ENCODE measurements around the gene SLC16A8. TPM values are rescaled to one million over a fixed set of nuclear protein-coding genes. Genes with fewer than 3 reads are reported as not detected.
"Not testable (repeated sequence)": the region's sequence is repeated elsewhere in the genome, so short reads cannot be mapped to it uniquely, and the experiment has no call there.

Gene SLC16A8
- total and polyA plus RNA-seq, 4 donors: 0.32 to 0.64 (median 0.39) TPM; not detected in 1

DNA sequence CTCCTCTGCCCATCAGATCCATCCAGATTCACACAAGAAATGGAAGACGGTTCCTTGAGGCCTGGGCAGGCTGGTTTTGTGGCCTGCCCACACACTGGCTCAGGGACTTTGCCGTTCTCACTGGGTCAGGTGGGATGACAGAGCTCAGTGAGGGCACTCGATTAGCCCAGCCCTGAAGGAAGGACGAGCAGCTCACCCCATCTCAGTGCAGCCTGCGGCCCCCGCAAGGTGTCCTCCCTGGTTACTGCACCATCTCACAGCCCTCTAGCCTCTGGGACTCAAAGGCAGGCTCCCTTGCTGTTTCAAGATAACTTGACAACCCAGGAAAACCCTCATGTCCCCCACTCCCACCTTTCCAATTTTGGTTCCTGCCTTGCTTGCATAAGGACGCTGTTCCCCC, 4.2 kb downstream of the SLC16A8 start:
- WGBS, 2 donors: 88 to 93% methylated on average over 7 of the region's 7 CpGs
- Histone ChIP-seq H3K9ac (ENCODE audit: insufficient read depth in 1 of 2, low read length in 2 of 2) (no peak overlapping the region), H3K27me3 (ENCODE audit: control insufficient read depth in 3 of 3, insufficient read depth in 3 of 3, low read length in 2 of 3) (peaks cover 0 to 18% (median 16%) of the 10 kb centered on the region in 3 donors), H3K36me3 (ENCODE audit: control insufficient read depth in 4 of 4, insufficient read depth in 4 of 4, low read length in 4 of 4) (peaks cover 0 to 7% (median 0%) of the 10 kb centered on the region in 4 donors), H3K9me3 (ENCODE audit: control insufficient read depth in 4 of 4, insufficient read depth in 3 of 4, low read length in 3 of 4) (peaks cover 0 to 4% (median 0%) of the 10 kb centered on the region in 4 donors), H3K27ac (ENCODE audit: low read depth in 1 of 2, low read length in 1 of 2) (no peak overlapping the region), H3K4me3 (no peak overlapping the region), H3K4me1 (ENCODE audit: control insufficient read depth in 5 of 5, insufficient read depth in 5 of 5, low read length in 5 of 5) (peaks cover 0 to 13% (median 0%) of the 10 kb centered on the region in 5 donors)
- TF ChIP-seq CTCF (IDR thresholded peaks at IDR 0.05; ENCODE audit: control extremely low read depth, extremely low read depth): no peak
- no peak for ATAC-seq (ENCODE audit: insufficient read depth, low FRiP score)
- DNase-seq: no peak

DNA sequence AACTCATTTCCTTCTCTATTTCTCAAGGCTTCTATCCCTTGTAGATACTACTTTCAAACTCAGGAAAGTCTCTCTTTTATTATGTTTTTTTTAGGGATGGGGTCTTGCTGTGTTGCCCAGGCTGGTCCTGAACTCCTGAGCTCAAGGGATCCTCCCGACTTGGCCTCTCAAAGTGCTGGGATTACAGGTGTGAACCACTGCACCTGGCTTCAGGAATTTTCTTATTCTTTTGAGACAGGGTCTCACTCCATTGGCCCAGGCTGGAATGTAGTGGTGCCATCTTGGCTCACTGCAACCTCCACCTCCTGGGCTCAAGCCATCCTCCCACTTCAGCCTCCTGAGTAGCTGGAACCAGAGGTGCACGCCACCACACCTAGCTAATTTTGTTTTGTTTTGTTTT, 4.8 kb downstream of the SLC16A8 start:
- H3K27me3 ChIP-seq (ENCODE audit: control insufficient read depth in 3 of 3, insufficient read depth in 3 of 3, low read length in 2 of 3): peaks cover 0 to 18% (median 16%) of the 10 kb centered on the region in 3 donors
- WGBS, 2 donors: 97 to 98% methylated on average over 2 of the region's 2 CpGs
- H3K9me3 ChIP-seq (ENCODE audit: control insufficient read depth in 4 of 4, insufficient read depth in 3 of 4, low read length in 3 of 4); H3K27ac ChIP-seq (ENCODE audit: low read depth in 1 of 2, low read length in 1 of 2); DNase-seq; H3K4me3 ChIP-seq; H3K9ac ChIP-seq (ENCODE audit: insufficient read depth in 1 of 2, low read length in 2 of 2); ATAC-seq (ENCODE audit: insufficient read depth, low FRiP score): not testable (repeated sequence)
- H3K4me1 ChIP-seq (ENCODE audit: control insufficient read depth in 5 of 5, insufficient read depth in 5 of 5, low read length in 5 of 5): peaks cover 0 to 13% (median 0%) of the 10 kb centered on the region in 5 donors
- peaks cover 0 to 13% (median 0%) of the 10 kb centered on the region in 4 donors for H3K36me3 ChIP-seq (ENCODE audit: control insufficient read depth in 4 of 4, insufficient read depth in 4 of 4, low read length in 4 of 4)

DNA sequence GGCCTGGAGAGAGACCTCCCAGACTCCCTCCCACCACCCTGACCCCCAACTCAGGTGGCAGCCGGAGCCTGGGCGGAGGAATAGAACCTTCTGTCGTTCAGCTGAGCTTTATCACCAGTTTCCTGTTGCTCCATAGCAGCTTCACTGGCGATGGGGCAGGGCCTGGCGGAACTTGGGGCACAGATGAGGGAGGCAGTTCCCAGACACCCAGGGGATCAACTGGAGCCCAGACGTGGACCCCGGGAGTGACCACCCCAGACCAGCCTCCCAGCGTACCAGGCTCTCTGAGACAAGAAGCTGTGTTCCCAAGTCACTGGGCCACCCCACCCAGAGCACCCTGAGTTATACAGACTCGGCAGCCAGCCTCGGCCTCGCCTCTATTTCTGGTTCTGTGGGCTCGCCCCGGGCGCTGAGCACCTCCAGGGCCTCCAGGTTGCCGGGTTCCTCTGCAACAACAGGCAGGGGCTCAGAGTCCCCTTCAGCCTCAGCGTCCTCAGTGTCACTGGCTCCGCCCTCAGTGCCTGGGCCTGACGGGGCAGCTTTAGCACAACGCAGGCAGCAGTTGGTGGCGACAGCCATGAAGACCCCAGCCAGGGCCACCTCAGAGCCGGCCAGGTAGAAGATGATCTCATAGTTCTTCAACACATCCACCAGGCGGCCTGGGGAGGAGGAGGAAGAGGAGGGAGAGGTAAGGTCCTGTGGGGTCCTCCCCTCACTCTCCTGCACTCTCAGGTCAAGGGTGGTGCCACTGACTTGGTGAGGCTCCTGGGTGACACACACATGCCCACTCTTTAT, 5.7 kb downstream of the SLC16A8 start:
- Histone ChIP-seq H3K27ac (ENCODE audit: low read depth in 1 of 2, low read length in 1 of 2) (no peak overlapping the region), H3K36me3 (ENCODE audit: control insufficient read depth in 4 of 4, insufficient read depth in 4 of 4, low read length in 4 of 4) (peaks cover 0 to 17% (median 2%) of the 10 kb centered on the region in 4 donors), H3K4me3 (no peak overlapping the region), H3K9ac (ENCODE audit: insufficient read depth in 1 of 2, low read length in 2 of 2) (no peak overlapping the region), H3K9me3 (ENCODE audit: control insufficient read depth in 4 of 4, insufficient read depth in 3 of 4, low read length in 3 of 4) (peaks cover 0 to 4% (median 0%) of the 10 kb centered on the region in 4 donors), H3K4me1 (ENCODE audit: control insufficient read depth in 5 of 5, insufficient read depth in 5 of 5, low read length in 5 of 5) (peaks cover 0 to 13% (median 0%) of the 10 kb centered on the region in 5 donors), H3K27me3 (ENCODE audit: control insufficient read depth in 3 of 3, insufficient read depth in 3 of 3, low read length in 2 of 3) (peaks cover 0 to 17% (median 14%) of the 10 kb centered on the region in 3 donors)
- no peak for DNase-seq
- no peak for TF ChIP-seq CTCF (IDR thresholded peaks at IDR 0.05; ENCODE audit: control extremely low read depth, extremely low read depth)
- WGBS, 2 donors: 70 to 79% methylated on average over 22 of the region's 22 CpGs
- no peak for ATAC-seq (ENCODE audit: insufficient read depth, low FRiP score)

GRCh38 chr22:38077595-38077994, 6.4 kb downstream of the SLC16A8 start:
- Histone ChIP-seq H3K9me3 (ENCODE audit: control insufficient read depth in 4 of 4, insufficient read depth in 3 of 4, low read length in 3 of 4) (peaks cover 0 to 4% (median 0%) of the 10 kb centered on the region in 4 donors), H3K9ac (ENCODE audit: insufficient read depth in 1 of 2, low read length in 2 of 2) (no peak overlapping the region), H3K27ac (ENCODE audit: low read depth in 1 of 2, low read length in 1 of 2) (no peak overlapping the region), H3K4me1 (ENCODE audit: control insufficient read depth in 5 of 5, insufficient read depth in 5 of 5, low read length in 5 of 5) (peaks cover 0 to 13% (median 0%) of the 10 kb centered on the region in 5 donors), H3K36me3 (ENCODE audit: control insufficient read depth in 4 of 4, insufficient read depth in 4 of 4, low read length in 4 of 4) (peaks cover 0 to 23% (median 7%) of the 10 kb centered on the region in 4 donors), H3K4me3 (no peak overlapping the region), H3K27me3 (ENCODE audit: control insufficient read depth in 3 of 3, insufficient read depth in 3 of 3, low read length in 2 of 3) (peaks cover 0 to 11% (median 9%) of the 10 kb centered on the region in 3 donors)
- WGBS, 2 donors: 83 to 84% methylated on average over 13 to 14 of the region's 14 CpGs
- TF ChIP-seq CTCF (IDR thresholded peaks at IDR 0.05; ENCODE audit: control extremely low read depth, extremely low read depth): no peak
- DNase-seq: no peak
- ATAC-seq (ENCODE audit: insufficient read depth, low FRiP score): no peak

All from lung (tissue), 12 donors.